GM12874 (cell line): ENCODE measurements around the gene ACR.

Experiments
- CTCF ChIP-seq: IDR thresholded peaks from 2 replicates; pipeline ENCODE4 v1.5.1; 2011; ENCODE audit warnings: low read depth, mild to moderate bottlenecking, control low read depth, low read length, moderate library complexity; ENCODE audit not compliant: insufficient read depth

ACR gene

GRCh38 chr22:50714631-50715179 lies 23.3 kb upstream of the ACR start:
- TF ChIP-seq CTCF = no peak

DNA sequence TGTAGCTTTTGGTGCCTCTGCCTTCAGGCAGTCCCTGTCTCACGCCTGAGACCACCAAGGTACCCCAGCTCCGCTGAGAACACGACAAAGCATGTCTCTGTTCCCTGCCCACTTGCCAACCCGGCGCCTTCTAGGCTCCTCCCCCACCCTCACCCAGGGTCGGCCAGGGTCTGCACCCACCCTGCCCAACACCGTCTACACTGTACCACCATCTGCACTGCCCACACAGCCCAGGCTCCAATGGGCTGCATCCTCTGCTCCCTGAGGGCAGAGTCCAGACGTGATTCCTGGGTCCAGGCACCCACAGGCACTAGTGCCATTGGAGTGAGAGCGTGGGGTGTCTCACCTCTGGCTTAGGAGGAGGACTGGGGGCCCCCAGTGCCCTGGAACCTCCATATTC lies 22.8 kb upstream of the ACR start:
- TF ChIP-seq CTCF = no peak

- TF ChIP-seq CTCF = no peak
Measured at GRCh38 chr22:50715776-50716175, 22.2 kb upstream of the ACR start.

GRCh38 chr22:50716290-50717024 lies 21.5 kb upstream of the ACR start:
- TF ChIP-seq CTCF = no peak

DNA sequence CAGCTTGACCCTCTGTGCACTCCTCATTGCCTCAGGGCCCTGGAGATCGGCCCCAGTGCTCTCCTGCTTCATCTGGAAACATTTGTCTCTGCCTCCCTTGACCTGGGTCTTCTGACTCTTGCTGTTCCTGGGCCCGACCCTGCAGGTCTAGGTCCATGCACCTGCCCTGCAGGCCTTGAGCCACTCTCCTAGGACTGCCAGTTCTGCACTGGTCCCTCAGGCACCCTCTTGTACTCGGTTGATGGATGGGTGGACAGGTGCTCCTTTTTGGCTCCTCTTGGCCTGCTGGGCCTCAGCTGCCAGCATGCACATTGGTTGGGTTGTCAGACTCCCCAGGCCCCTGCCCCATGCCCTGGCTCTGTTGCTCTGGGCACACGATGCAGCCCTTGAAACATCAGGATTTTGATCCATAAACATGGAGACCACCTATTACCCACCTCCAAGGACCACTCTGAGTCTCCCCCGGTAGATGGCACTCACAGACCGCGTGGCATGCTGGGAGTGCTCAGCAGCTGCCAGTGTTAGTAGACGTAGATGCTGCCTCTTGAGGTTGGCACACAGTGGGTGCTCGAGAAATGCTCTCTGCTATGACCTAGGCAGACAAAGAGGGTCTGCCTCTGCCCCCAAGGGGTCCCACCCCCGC lies 20.2 kb upstream of the ACR start:
- TF ChIP-seq CTCF = peak; percentile 19; the same call in 1 of the 2 replicates

DNA sequence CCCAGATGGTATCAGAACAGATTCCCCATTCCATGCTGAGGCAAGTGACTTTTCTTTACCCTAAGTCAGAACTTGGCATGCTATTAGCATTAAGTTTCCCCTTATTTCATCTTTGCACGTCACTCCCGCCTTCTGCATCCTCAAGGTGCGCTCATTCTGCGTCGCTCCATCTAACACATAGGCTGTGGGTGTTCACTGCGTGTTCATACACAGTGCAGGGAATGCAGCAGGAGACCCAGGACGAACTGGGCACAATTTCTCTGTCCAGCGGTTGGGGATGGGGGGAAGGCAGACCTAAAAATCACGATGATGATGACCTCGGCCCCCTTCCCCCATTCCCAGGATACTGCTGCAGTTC lies 19.7 kb upstream of the ACR start:
- TF ChIP-seq CTCF = no peak

GRCh38 chr22:50719814-50720300 lies 18.1 kb upstream of the ACR start:
- TF ChIP-seq CTCF = no peak
